AML-193 (cell line): ENCODE results near the gene CDIP1.
"Not testable (repeated sequence)": the region's sequence is repeated elsewhere in the genome, so short reads cannot be mapped to it uniquely, and the experiment has no call there.

Experiments used
- DNase-seq, 2 experiments: peaks; one replicate each; lab custom pipeline; 2025; lab: John Stamatoyannopoulos, UW

Gene CDIP1

GRCh38 chr16:4538350-4539235 is at the start of gene CDIP1:
CDIP1 (minus strand) TSS chr16:4538773; CDS start chr16:4514130, 24,643 bp downstream.
- peak; percentile 91 to 92 for DNase-seq

GRCh38 chr16:4586291-4586690 is 47.7 kb upstream of the CDIP1 start:
- DNase-seq, result no peak

GRCh38 chr16:4583906-4584305 is 45.3 kb upstream of the CDIP1 start:
- DNase-seq, result no peak

- DNase-seq, result no peak
Observed at GRCh38 chr16:4580250-4580649, 41.7 kb upstream of the CDIP1 start.

DNA sequence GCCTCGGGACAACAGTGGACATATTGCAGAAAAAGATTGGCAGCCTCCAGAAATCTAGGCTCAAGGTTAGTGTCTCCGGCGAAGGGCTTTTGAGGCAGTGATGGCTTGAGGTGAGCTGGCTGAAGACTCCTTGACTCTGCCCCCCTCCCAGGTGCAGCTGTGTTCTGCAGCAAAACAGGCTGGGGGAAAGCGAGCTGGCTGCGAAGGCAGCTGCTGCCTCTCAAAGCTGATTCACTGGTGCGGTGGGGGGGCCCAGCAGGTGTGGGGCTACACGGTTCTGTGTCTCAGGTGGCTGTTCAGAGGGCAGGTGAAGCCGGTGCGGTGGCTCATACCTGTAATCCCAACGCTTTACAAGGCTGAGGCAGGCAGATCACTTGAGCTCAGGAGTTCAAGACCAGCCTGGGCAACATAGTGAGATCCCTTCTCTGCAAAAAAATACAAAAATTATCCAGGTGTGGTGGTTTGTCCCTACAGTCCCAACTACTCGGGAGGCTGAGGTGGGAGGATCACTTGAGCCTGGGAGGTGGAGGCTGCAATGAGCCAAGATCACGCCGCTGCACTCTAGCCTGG is 40.5 kb upstream of the CDIP1 start:
- no peak for DNase-seq

DNA sequence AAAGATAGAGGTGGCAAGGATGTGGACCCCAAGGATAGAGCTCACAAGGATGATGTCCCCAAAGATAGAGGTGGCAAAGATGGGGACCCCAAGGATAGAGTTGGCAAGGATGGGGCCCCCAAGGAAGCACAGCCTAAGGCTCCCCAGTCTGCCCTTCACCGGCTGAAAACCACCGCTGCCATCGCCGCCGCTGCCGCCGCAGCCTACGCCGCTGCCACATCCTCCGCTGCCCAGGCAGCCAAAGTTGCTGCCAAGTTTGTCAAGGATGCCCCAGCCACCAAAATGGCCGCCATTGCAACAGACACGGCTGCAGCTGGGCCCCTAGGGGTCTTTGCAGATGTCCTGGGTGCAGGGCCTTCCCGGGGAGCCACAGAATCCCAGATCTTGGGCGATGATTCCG is 37.4 kb upstream of the CDIP1 start:
- no peak for DNase-seq

DNA sequence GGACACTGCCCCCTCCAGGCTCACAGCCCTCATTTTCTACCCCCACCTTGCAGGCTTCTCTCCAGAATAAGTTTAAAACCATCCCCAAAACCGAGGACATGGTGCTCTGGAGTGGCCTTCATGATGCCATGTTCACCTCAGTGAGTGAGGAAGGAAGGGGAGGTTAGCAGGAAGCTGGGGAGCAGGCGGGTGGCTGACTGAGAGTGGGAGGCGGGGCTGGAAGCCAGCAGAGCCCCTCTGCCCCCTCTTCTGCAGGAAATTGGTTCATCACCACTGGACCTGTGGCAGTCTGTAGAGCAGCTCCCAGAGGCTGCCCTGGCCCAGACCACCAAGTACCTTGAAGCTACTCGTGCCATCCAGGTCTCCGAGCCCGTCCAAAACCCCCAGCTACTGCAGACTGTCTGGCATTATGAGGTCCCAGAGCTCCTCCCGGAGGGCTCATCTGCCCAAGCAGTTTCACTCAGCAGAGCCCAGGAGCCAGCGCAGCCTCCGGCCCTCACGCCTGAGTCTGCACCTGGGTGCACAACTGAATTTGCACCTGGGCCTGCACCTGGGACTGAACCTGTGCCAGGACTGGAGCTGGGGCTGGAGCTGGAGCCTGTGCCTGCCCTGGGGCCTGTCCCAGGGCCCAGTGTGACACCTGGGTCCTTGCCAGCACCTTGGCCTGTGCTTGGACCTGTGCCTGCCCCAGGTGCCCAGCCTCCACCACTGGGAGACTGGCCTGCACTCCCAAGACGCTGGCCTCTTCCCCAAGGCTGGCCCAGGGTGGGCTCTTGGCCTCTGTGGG is 36.5 kb upstream of the CDIP1 start:
- no peak for DNase-seq

GRCh38 chr16:4573926-4574325 is 35.4 kb upstream of the CDIP1 start:
- not testable (repeated sequence) for DNase-seq

DNA sequence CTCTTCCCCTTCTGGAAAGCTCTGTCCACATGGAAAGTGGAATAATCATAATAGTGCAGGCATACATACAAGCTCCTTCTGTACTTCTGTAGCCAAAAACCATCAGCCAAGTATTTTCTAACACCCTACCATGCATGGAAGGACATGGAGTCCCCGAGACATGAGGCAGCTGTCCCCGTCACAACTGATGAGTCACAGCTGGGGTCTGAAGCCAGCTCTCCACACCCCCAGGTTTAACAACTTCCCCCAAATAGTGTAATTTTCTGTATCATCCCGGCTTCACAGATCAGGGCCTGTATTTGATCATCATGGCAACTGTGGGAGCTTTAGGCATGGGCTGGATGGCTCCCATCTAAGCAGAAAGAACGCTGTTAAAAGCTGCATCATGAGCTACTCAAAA is 34.1 kb upstream of the CDIP1 start:
- no peak for DNase-seq

DNA sequence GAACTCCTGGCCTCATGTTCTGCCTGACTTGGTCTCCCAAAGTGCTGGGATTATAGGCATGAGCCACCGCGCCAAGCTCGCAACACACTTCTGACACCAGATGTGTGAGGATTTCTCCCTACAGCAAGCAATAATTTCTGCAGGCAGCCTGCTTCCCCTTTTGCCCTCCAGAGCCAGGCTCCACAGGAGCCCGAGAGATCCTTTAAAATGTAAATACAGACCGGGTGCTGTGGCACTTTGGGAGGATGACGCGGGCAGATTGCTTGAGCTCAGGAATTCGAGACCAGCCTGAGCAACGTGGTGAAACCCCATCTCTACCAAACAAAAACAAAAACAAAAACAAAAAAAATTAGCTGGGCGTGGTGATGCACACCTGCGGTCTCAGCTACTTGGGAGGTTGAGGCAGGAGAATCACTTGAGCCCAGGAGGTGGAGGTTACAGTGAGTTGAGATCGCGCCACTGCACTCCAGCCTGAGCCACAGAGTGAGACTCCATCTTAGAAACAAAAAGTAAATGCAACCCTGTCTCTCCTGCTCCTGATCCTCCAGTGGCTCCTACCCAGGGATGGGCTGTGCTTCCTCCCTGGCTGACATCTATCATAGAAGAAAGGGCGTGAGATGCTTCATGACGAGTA is 32.2 kb upstream of the CDIP1 start:
- no peak for DNase-seq

GRCh38 chr16:4570086-4570485 is 31.5 kb upstream of the CDIP1 start:
- DNase-seq, result no peak

GRCh38 chr16:4566144-4566543 is 27.6 kb upstream of the CDIP1 start:
- DNase-seq, result no peak

- DNase-seq, result no peak
Observed at GRCh38 chr16:4564661-4565267, 26.2 kb upstream of the CDIP1 start.

DNA sequence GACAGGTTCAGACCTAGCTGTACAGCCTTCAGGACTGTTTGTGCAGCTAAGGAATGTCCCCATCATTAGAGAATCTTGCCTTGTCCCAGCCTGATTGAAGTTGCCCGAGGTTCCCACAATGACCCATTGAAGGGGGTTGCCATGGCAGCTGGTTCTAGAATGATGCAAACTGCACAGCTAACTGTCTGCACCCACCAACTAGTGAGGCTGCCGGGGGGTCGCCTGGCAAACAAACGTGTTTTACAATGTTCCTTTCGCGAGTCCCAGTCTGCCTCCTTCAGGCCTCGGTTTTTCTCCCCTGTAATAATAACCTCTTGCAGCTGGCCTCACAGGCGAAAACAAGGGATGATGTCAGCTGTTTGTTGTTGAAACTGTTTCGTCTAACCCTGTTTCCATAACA is 23.0 kb upstream of the CDIP1 start:
- DNase-seq, result no peak

GRCh38 chr16:4557973-4558372 is 19.4 kb upstream of the CDIP1 start:
- DNase-seq, result no peak

GRCh38 chr16:4556580-4556979 is 18.0 kb upstream of the CDIP1 start:
- no peak for DNase-seq

DNA sequence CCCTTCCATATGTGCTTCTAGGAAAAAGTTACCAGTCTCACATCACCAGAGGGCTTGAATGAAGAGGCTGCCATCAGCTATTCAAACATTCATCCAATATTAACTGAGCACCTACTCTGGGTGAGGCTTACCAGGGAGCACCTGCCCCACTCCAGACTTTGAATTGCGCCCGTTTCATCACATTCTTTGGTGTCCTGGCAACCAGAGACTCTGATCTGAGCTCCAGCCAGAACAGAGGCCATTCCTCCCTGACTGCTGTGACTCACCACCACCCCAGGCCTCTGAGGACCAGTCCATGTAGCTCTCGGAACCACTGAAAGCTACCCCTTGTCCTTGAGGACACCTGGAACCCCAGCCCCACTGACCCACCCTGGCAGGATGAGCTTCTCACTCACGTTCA is 17.5 kb upstream of the CDIP1 start, which contains the start of gene C16orf96:
Gene C16orf96, plus strand, starts transcription at position 229 of the 400 bp plus-strand sequence. Its CDS starts 150 bp downstream, at position 379.
- DNase-seq, result no peak

DNA sequence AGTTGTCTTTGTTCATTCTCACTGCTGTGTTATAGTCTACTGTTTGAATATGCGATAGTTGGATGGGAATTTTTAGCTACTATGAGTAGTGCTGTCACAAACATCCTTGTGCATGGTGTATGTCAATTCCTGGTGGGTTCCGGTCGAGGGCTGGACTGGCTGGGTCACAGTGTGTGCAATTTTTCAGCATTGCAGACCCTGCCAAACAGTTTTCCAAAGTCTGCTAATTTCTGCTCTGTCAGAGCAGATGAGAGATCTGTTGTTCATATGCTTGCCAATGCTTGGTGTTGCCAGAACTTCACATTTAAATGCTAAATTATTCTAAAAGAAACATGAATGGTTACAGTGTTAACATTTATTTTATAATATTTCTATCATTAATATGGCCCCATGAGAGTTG is 14.0 kb upstream of the CDIP1 start:
- DNase-seq, result no peak

GRCh38 chr16:4550591-4550990 is 12.0 kb upstream of the CDIP1 start:
- no peak for DNase-seq

GRCh38 chr16:4548124-4548523 is 9.6 kb upstream of the CDIP1 start:
- DNase-seq, result no peak

GRCh38 chr16:4544473-4544872 is 5.9 kb upstream of the CDIP1 start:
- no peak for DNase-seq
